Activated naive CD4-positive, alpha-beta T cell treated with anti-CD3 and anti-CD28 coated beads, Interleukin-2, amount 50 U/mL, for 16 hours (primary cell): ENCODE results near the gene UBE2E2.
A peak's percentile ranks its signal among the peaks of the same experiment; 100 is the strongest.

Source experiments
- DNase-seq: peaks from one replicate; pipeline ENCODE4 v3.0.0-alpha.2; 2020

UBE2E2 gene

GRCh38 chr3:23198801-23199200, 4.3 kb upstream of the UBE2E2 start:
- DNase-seq: no peak

DNA sequence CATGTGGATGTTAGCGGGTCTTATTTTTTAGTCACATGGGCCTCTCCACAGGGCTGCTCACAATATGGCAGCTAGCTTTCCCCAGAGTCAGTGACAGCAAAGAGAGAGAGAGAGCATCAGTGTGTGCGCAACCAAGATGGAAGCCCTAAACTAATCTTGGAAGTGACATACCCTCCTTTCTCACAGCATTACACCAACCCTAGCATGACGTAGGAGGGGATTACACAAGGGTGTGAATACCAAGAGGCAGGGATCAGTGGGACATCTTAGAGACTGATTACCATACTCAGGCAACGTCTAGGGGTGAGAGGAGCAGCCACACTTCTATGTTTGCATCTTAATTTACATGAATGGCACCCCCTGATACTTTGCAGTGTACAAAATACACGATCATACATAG, 3.5 kb upstream of the UBE2E2 start:
- DNase-seq: no peak

GRCh38 chr3:23201154-23201838, 1.8 kb upstream of the UBE2E2 start:
- no peak for DNase-seq

GRCh38 chr3:23202203-23202920, 765 bp upstream of the UBE2E2 start:
- DNase-seq: no peak

GRCh38 chr3:23203708-23204330, 692 bp downstream of the UBE2E2 start:
- peak; percentile 22 for DNase-seq

DNA sequence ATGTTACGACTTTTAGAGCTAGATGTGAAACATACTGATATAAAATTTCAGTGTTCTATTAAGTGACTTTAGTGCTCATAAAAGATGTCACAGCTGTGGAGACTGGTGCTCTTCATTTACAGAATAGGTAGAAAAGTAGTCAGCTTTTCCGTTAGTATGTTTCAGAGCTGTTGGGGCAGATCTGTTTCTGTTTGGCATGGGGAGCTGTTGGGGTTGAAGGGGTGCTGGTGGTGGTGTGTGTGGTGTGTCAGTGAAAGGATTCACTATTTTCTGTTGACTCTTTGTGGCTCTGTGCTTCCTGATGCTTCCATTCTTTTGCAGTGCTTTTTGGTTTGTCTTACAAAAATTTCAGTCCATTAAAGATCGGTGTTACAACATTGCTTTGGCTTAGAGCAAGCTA, 3.2 kb downstream of the UBE2E2 start:
- no peak for DNase-seq

GRCh38 chr3:23209103-23209502, 6.0 kb downstream of the UBE2E2 start:
- DNase-seq: no peak

- no peak for DNase-seq
These were observed 6.8 kb downstream of the UBE2E2 start for GRCh38 chr3:23209747-23210487.

GRCh38 chr3:23213813-23214212, 10.7 kb downstream of the UBE2E2 start:
- DNase-seq: no peak

GRCh38 chr3:23217872-23218554, 14.9 kb downstream of the UBE2E2 start:
- no peak for DNase-seq

DNA sequence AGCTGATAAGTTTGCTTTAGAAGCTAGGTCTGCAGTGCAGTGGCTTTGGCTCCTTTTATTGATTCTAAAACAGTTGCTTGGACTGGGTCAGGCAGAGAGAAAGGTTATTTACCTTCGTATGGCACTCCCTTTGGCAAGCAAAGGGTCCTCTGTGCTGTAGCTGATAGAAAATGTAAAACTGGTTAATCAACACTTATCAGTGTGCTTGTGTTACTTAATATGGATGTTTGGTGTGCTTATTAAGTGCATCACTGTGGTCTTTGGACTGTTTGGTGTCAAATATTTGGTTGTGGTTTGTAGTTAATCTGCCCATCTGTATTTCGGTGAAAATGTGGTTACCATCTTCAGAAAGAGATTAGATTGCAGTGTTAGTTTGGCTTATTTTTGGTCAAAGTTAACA, 16.0 kb downstream of the UBE2E2 start:
- DNase-seq: no peak

- no peak for DNase-seq
These were observed 16.4 kb downstream of the UBE2E2 start for GRCh38 chr3:23219552-23219951.

GRCh38 chr3:23221136-23221535, 18.0 kb downstream of the UBE2E2 start:
- no peak for DNase-seq

DNA sequence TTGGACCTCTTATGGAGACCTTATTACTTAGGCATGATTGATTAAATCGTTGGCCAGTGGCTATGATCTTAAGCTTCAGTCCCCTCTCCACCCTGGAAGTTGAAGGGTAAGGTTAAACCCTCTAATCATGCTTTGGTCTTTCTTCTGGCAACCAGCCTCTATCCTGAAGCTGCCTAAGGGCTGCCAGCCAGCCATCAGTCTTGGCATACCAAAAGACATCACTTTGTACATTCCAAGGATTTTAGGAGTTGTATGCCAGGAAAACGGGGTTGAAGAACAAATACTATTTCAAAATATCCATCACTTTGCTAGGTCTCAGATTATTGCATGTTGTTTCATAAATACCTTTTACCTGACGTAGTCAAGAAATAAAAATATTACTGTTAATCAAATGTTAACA, 28.9 kb downstream of the UBE2E2 start:
- DNase-seq: no peak

DNA sequence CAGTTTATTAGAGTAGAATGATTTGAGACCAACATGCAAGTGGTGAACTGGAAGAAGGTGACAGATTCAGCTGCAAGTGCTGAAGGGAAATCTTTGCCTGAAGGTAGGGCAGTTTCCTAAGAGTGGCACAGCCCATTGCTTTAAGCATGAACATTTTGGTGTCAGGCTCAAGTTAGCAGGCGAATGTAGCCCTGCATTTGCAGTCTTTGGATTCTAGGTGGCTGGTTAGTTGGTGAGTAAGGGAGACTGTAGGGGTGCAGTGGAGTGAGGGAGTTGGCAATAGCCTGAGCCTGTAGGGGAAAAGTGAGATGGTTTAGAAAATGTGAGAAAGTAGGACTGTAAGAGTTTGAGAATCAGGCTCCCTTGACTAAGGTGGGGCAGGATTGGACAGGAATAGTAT, 29.7 kb downstream of the UBE2E2 start:
- no peak for DNase-seq

- no peak for DNase-seq
These were observed 32.1 kb downstream of the UBE2E2 start for GRCh38 chr3:23235264-23235663.

DNA sequence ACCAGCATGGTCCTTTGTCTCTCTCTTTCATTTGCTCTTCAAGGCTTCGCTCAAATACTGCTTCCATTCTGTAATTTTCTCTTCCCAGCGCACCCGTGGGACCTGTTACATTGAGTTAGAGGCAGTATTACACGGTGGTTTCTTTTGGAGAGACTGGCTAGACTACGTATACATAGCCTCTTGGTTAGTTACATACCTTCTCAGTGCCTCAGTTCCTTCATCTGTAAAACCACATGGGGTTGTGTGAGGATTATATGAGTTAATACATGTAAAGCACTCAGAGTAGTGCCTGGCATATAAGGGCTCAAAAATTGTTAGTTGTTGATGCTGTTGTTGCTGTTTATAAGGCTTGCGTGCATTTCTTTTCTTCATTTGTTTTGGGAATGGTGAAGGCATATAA, 33.8 kb downstream of the UBE2E2 start:
- no peak for DNase-seq

GRCh38 chr3:23238156-23238555, 35.0 kb downstream of the UBE2E2 start:
- DNase-seq: no peak

DNA sequence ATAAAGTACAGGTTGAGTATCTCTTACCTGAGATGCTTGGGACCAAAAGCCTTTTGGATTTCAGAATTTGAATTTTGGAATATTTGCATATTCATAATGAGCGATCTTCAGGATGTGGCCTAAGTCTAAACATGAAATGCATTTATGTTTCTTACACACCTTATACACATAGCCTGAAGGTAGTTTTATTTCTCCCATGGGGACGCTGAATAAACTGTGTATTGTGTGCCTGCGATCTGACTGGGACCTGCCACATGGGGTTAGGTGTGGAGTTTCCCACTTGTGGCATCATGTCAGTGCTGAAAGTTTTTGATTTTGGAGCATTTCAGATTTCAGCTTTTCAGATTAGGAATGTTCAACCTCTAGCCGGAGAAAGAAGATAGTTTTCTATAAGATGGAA, 35.5 kb downstream of the UBE2E2 start:
- DNase-seq: no peak

GRCh38 chr3:23239211-23240068, 36.3 kb downstream of the UBE2E2 start:
- no peak for DNase-seq

GRCh38 chr3:23240171-23240785, 37.2 kb downstream of the UBE2E2 start:
- DNase-seq: no peak

DNA sequence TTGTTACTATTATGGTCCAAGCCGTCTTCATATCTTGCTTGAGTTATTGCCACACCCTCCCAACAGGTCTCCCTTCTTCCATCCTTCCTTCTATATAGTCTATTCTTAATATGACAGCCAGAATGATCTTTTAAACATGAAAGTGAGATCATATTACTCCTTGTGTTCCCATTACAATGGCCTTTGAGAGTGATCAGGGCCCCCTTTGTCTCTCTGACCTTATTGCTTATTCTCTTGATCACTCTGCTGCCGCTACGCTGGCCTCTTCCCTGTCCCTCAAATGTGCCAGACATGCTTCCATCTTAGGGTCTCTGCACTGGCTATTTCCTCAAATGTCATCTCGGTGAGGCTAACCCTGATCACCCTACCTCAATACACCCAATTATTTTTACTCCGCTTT, 38.1 kb downstream of the UBE2E2 start:
- no peak for DNase-seq
